ENCODE results near the gene SOHLH1.

SOHLH1 gene

GRCh38 chr9:135699440-135699839 is at the start of gene SOHLH1:
TSS of gene SOHLH1 (minus strand) at chr9:135699481. CDS start at chr9:135699467, 14 bp downstream.
- no peak for DNase-seq

DNA sequence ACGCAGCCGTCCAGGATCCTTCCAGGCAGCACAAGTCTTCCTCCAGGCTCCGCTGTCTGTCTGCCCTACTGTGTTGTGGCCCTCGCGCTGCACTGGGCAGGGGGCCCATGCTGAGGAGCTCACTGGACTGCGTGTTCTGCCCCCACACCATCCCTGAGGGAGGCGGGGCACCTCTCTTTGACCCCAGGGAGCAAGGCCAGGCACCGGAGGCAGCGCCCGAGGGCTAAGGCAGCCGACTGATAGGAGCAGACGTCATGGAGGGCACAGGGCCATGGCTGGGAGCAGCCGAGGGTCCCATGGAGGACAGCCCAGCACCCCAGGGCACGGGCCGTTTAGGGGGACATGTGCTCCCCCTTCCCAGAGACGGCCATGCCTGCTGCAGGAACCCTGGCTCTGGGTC is 49.4 kb upstream of the SOHLH1 start:
- DNase-seq, result no peak

- no peak for DNase-seq
These were observed 48.0 kb upstream of the SOHLH1 start for GRCh38 chr9:135747311-135747710.

- no peak for DNase-seq
These were observed 47.3 kb upstream of the SOHLH1 start for GRCh38 chr9:135746565-135746964.

- no peak for DNase-seq
These were observed 46.5 kb upstream of the SOHLH1 start for GRCh38 chr9:135745686-135746324.

GRCh38 chr9:135745189-135745588 is 45.9 kb upstream of the SOHLH1 start:
- no peak for DNase-seq

GRCh38 chr9:135744333-135745070 is 45.2 kb upstream of the SOHLH1 start:
- DNase-seq, result no peak

DNA sequence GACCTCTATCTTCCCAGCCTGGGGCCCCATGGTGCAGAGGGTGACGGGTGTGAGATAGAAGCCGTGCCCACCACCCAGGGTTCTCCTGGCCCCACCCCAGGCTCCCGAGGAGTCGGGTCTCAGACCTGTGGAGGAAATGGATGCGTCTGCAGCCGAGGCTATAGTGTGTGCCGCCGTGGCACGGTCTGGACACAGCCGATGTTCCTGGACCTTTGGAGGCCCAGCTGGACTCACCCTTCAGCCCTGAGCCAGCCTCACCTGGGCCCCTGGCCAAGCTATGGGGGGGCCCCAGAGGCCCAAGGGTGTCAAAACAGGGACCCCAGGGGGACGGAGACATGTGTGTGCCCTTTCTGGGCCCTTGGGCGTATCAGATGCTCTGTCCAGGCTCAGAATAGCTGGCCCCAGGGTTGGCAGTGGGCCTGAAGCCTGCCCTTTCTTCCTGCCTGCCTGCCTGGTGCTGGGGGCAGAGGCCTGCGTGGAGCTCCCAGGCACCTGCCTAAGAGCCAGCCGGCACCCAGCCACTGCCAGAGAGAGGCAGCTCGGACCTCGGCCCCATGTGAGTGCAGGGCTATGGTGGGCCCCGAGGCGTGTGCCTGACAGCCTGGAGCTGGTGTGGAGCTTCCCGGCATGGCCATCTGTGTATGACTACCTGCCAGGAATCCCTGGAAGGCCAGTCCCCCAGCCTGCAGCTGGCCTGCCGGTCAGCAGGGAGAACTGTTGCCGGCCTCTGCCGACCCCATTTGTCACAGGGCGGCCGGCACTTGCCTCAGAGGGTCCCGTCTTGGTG is 44.5 kb upstream of the SOHLH1 start:
- DNase-seq, result no peak

- DNase-seq, result no peak
These were observed 43.7 kb upstream of the SOHLH1 start for GRCh38 chr9:135743021-135743420.

GRCh38 chr9:135741276-135742219 is 42.3 kb upstream of the SOHLH1 start:
- no peak for DNase-seq

DNA sequence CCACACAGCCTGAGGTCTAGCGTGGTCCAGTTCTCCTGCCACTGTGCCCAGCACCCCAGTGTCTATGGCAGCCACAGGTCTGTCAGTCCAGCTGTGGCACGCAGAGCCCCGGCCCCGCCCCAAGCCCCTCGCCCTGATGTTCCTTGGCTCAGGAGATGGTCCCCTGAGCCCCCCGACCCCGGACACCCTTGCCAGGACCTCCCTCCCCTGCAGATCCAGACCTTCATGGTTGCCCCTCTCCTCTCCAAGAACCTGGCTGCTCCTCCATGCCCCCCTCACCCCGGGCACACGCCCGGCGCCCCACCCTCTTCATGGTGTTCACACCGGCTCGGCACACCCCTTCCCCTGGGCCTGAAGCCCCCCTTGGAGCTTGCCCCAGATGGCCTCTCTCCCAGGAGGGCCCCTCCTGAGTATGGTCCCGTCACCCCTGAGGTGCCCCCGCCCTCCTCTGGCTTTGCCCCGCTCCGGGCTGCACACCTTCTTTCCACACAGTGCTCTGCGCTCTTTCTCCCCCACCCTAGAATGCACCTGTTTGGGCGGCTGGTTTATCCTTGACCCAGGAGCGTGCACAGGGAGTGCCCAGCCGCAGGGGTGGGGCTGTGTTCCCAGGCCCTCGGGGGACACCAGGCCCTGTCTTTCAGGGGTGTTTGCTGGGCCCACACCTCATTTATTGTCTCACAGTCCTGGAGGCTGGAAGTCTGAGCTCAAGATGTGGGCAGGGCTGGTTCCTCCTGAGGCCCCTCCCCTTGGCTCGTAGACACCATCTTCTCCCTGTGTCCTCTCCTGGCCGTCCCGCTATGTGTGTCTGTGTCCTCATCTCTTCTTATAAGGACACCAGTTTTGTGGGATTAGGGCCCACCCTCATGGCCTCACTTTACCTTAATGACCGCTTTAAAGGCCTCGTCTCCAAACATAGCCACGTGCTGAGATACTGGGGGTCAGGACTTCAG is 40.3 kb upstream of the SOHLH1 start:
- DNase-seq, result no peak

DNA sequence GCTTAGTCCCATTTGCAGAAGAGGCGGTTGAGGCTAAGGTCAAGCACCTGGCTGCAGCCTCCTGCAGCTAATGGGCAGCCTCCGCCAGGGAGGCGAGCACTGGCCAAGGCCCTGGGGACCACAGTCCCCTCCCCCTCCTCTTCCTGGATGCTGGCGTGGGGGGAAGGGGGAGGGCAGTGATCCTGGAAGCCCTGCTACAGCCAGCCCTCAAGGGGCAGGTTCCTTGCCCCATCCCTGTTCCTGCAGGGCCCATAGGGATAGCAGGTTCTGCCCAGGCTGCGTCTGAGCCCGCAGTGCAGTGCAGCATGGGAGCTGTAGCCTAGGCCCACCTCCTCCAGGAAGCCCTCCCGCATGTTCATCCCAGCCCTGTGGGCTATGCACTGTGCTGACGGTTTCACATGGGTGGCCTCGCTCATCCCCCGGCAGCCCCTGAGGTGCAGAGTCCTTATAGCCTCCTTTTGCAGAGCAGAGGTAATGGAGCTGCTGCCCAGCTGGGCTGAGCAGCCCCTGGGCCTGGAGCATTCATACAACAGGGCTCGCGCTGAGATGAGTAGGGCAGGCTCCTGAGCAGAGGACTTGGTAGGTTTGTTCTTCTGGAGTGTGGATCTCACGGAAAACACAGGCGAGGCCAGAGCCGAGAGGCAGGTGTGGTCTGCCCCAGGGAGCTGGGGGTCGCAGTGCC is 38.7 kb upstream of the SOHLH1 start:
- DNase-seq, result no peak

GRCh38 chr9:135736979-135737839 is 37.9 kb upstream of the SOHLH1 start:
- no peak for DNase-seq

GRCh38 chr9:135736272-135736978 is 37.1 kb upstream of the SOHLH1 start:
- no peak for DNase-seq

- DNase-seq, result no peak
These were observed 35.4 kb upstream of the SOHLH1 start for GRCh38 chr9:135734616-135735144.

DNA sequence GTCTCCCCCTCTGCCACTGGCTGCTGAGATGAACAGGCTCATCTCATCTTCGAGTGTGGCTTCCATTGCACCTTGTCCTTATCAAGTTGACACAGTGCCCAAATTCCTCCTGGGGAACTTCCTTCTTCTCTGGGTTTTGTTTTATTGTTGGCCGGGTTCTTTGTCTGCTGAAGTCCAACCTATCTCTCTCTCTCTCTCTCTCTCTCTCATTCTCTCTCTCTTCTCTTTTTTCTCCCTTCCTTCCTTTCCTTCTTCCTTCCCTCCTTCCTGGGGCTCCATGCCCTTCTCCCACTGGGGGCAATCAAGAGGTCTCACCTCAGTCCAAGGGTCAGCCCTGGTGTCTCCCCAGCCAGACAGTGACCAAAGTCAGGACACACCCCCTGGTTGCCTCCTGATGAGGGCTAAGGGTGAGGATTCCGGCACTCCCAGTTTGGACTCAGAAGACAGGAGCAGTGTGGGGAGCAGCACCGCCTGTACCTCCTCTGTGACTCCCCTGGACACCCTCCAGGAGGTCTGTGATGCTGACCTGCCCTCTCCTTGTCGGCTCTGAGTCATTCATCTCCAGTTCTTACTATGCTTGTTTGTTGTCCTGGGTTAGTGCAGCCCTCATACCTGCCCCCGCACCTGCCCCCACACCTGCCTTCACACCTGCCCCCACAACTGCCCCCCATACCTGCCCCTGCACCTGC is 33.4 kb upstream of the SOHLH1 start:
- no peak for DNase-seq

DNA sequence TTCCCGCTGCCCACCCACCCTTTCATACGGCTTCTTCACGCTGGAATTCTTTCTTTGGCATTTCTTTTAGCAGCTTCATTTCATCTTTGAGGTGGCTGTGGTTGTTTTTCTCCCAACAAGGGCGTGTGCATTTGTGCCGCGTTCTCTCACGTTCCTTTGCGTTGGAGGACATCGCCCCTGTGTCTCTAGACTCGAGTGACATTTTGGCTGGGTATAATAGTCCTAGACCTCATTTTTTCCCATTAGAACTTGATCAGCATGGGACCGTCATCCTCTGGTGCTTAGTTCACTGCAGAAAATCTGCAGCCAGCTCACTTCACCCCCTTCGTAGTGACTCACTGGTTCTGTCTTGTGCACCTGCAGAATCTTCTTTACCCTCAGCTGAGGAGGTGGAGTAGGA is 32.2 kb upstream of the SOHLH1 start:
- DNase-seq, result no peak

GRCh38 chr9:135729480-135729879 is 30.2 kb upstream of the SOHLH1 start:
- DNase-seq, result no peak
